ENCODE measurements around the gene ARHGEF28. TPM values are rescaled to one million over a fixed set of nuclear protein-coding genes. Genes with fewer than 3 reads are reported as not detected.

The ARHGEF28 gene
- total RNA-seq, 1 experiment from 2014 or later: 6.1 TPM

GRCh38 chr5:73751254-73751914 lies 125.4 kb downstream of the ARHGEF28 start:
- ChIA-PET POLR2A (no interaction called here), CTCF (no interaction called here), RAD21 (ENCODE audit: low non-redundant PET in 1 of 2, low total read pairs in 2 of 2, uncharacterized antibody in 2 of 2, unreplicated experiment in 2 of 2) (no interaction called here)
- Histone ChIP-seq H3K4me2 (ENCODE audit: low read length) (no peak overlapping the region), H3K9me3 (ENCODE audit: control insufficient read depth in 1 of 2, insufficient read depth in 1 of 2, low read depth in 1 of 2, low read length in 2 of 2) (no peaks in the 10 kb centered on the region), H3K79me2 (ENCODE audit: insufficient read depth, low read length) (no peaks in the 10 kb centered on the region), H3K9ac (ENCODE audit: low read length) (no peak overlapping the region), H2AFZ (ENCODE audit: low read depth, low read length, poor library complexity, severe bottlenecking) (no peak overlapping the region), H3K9me2 (ENCODE audit: insufficient read depth) (no peaks in the 10 kb centered on the region), H3K4me3 (replicated peaks in 1 of 2; ENCODE audit: low read depth in 1 of 2, low read length in 2 of 2) (no peak overlapping the region), H4K20me1 (ENCODE audit: insufficient read depth) (no peaks in the 10 kb centered on the region), H3K4me1 (ENCODE audit: control insufficient read depth in 1 of 2, insufficient read depth in 2 of 2, low read length in 2 of 2) (no peaks in the 10 kb centered on the region), H3K27ac (ENCODE audit: low read depth, low read length) (no peak overlapping the region), H3K27me3 (ENCODE audit: insufficient read depth, low read length) (no peaks in the 10 kb centered on the region), H3K36me3 (ENCODE audit: control insufficient read depth in 1 of 2, insufficient read depth in 2 of 2, low read length in 2 of 2) (no peaks in the 10 kb centered on the region)
- ATAC-seq (no peak), DNase-seq (ENCODE audit: low read depth, low spot score) (no peak)
- intact Hi-C loops (cut with micrococcal nuclease): no loop called here
- no TSS peak for BruUV-seq (replicated peaks)
- TF ChIP-seq REST (IDR thresholded peaks at IDR 0.05; ENCODE audit: low read depth): no peak
- TF ChIP-seq SIN3A (IDR thresholded peaks at IDR 0.05; ENCODE audit: low read depth): no peak

GRCh38 chr5:73754254-73754653 lies 128.3 kb downstream of the ARHGEF28 start:
- DNase-seq (ENCODE audit: low read depth, low spot score) (no peak), ATAC-seq (no peak)
- Histone ChIP-seq H3K4me1 (ENCODE audit: control insufficient read depth in 1 of 2, insufficient read depth in 2 of 2, low read length in 2 of 2) (no peaks in the 10 kb centered on the region), H3K4me2 (ENCODE audit: low read length) (no peak overlapping the region), H3K9me3 (ENCODE audit: control insufficient read depth in 1 of 2, insufficient read depth in 1 of 2, low read depth in 1 of 2, low read length in 2 of 2) (no peaks in the 10 kb centered on the region), H2AFZ (ENCODE audit: low read depth, low read length, poor library complexity, severe bottlenecking) (no peak overlapping the region), H3K4me3 (replicated peaks in 1 of 2; ENCODE audit: low read depth in 1 of 2, low read length in 2 of 2) (no peak overlapping the region), H3K27me3 (ENCODE audit: insufficient read depth, low read length) (no peaks in the 10 kb centered on the region), H3K36me3 (ENCODE audit: control insufficient read depth in 1 of 2, insufficient read depth in 2 of 2, low read length in 2 of 2) (no peaks in the 10 kb centered on the region), H4K20me1 (ENCODE audit: insufficient read depth) (no peaks in the 10 kb centered on the region), H3K9me2 (ENCODE audit: insufficient read depth) (no peaks in the 10 kb centered on the region), H3K79me2 (ENCODE audit: insufficient read depth, low read length) (no peaks in the 10 kb centered on the region), H3K27ac (ENCODE audit: low read depth, low read length) (no peak overlapping the region), H3K9ac (ENCODE audit: low read length) (no peak overlapping the region)
- RAD21 ChIA-PET (ENCODE audit: low non-redundant PET in 1 of 2, low total read pairs in 2 of 2, uncharacterized antibody in 2 of 2, unreplicated experiment in 2 of 2): no interaction called here
- no TSS peak for BruUV-seq (replicated peaks)
- POLR2A ChIA-PET: no interaction called here
- CTCF ChIA-PET: no interaction called here
- intact Hi-C loops (cut with micrococcal nuclease): no loop called here
- TF ChIP-seq ZBTB33 (IDR thresholded peaks at IDR 0.05; ENCODE audit: extremely low read depth, insufficient replicate concordance, low read length): no peak
- TF ChIP-seq TCF7L2 (IDR thresholded peaks at IDR 0.05; ENCODE audit: borderline replicate concordance, extremely low read depth, insufficient read depth, insufficient read length): no peak
- no peak for TF ChIP-seq EZH2 (IDR thresholded peaks at IDR 0.05)
- TF ChIP-seq EGR1 (IDR thresholded peaks at IDR 0.05; ENCODE audit: low read depth): no peak
